GM12878 (cell line): Measurements from ENCODE around the gene SLC12A4. TPM values are rescaled to one million over a fixed set of nuclear protein-coding genes. Genes with fewer than 3 reads are reported as not detected.

Source experiments
- BCLAF1 ChIP-seq: fragments of 450-650 bp; IDR thresholded peaks from 2 replicates; pipeline ENCODE4 v1.6.1; 2017; ENCODE audit warnings: antibody characterized with exemption, mild to moderate bottlenecking, moderate library complexity
- ELK1 ChIP-seq: IDR thresholded peaks from 2 replicates; pipeline ENCODE4 v1.6.1; 2012; ENCODE audit warnings: low read depth, low read length, improper control_type of control experiment
- ETV6 ChIP-seq, 2 experiments: fragments of 450-650 bp in 1 of 2; IDR thresholded peaks in 1 of 2; conservative IDR thresholded peaks in 1 of 2; 2 replicates each; pipeline ENCODE4 v1.6.1; 2014; ENCODE audit warnings: antibody characterized with exemption in 1 of 2, borderline replicate concordance in 1 of 2, low read depth in 1 of 2, mild to moderate bottlenecking in 1 of 2, moderate library complexity in 1 of 2
- FOXK2 ChIP-seq: fragments of 450-650 bp; IDR thresholded peaks from 2 replicates; pipeline ENCODE4 v1.6.1; 2017; ENCODE audit warnings: mild to moderate bottlenecking, moderate library complexity
- JUND ChIP-seq: IDR thresholded peaks from 2 replicates; pipeline ENCODE4 v1.6.1; 2012; ENCODE audit warnings: low read depth, mild to moderate bottlenecking, low read length, improper control_type of control experiment, moderate library complexity
- MTA3 ChIP-seq: IDR thresholded peaks from 2 replicates; pipeline ENCODE4 v1.6.1; 2012; ENCODE audit warnings: low read length, inconsistent platforms, borderline replicate concordance
- NFIC ChIP-seq: IDR thresholded peaks from 2 replicates; pipeline ENCODE4 v1.6.1; 2012; ENCODE audit warnings: low read depth, mild to moderate bottlenecking, inconsistent platforms, low read length, moderate library complexity
- NR2C1 ChIP-seq: fragments of 450-650 bp; IDR thresholded peaks from 2 replicates; pipeline ENCODE4 v1.6.1; 2017; ENCODE audit warnings: antibody characterized with exemption, mild to moderate bottlenecking, moderate library complexity
- PKNOX1 ChIP-seq: fragments of 450-650 bp; IDR thresholded peaks from 2 replicates; pipeline ENCODE4 v1.6.1; 2016; ENCODE audit warnings: mild to moderate bottlenecking
- PRDM15 ChIP-seq: fragments of 450-650 bp; formaldehyde crosslinking; IDR thresholded peaks from 2 replicates; pipeline ENCODE4 v1.4.0; 2020; ENCODE audit warnings: mild to moderate bottlenecking, moderate library complexity
- REST ChIP-seq: IDR thresholded peaks from 2 replicates; pipeline ENCODE4 v1.6.1; 2012; ENCODE audit warnings: mild to moderate bottlenecking, low read depth, low read length
- RUNX3 ChIP-seq: IDR thresholded peaks from 2 replicates; pipeline ENCODE4 v1.6.1; 2012; ENCODE audit warnings: low read length, inconsistent platforms
- TCF12 ChIP-seq: IDR thresholded peaks from 2 replicates; pipeline ENCODE4 v1.6.1; 2011; ENCODE audit warnings: low read depth, mild to moderate bottlenecking, low read length
- ZSCAN29 ChIP-seq: fragments of 450-650 bp; IDR thresholded peaks from 2 replicates; pipeline ENCODE4 v1.6.1; 2017; ENCODE audit warnings: mild to moderate bottlenecking, moderate library complexity
- polyA plus RNA-seq, 11 experiments: library from polyadenylated mRNA; depleted of rRNA in 4 of 11; unstranded in 6 of 11; stranded (reverse) in 5 of 11; fragments of >200 nt; fragmentation: Nextera tagmentation in 4 of 11; fragmentation: Illumina TruSeq in 1 of 11; extraction: Ambion mirVana in 4 of 11; extraction: Trizol in 1 of 11; gene quantifications; 1 replicate in 1 of 11; 2 replicates in 10 of 11; pipeline versions ENCODE4 v1.2.1 to v1.2.3, GENCODE V29; 2011 to 2016; ENCODE audit warnings: inconsistent platforms in 2 of 11, missing spikeins in 2 of 11, low read depth in 1 of 11
- total RNA-seq, 4 experiments: library from RNA; depleted of rRNA in 3 of 4; stranded (reverse); fragments of >200 nt in 3 of 4; fragmentation: Illumina TruSeq in 1 of 4; extraction: Trizol in 1 of 4; gene quantifications; 2 replicates each; pipeline versions ENCODE4 v1.2.1 to v1.2.3, GENCODE V29; 2013 to 2021

Gene SLC12A4
- total and polyA plus RNA-seq, 10 of the 15 experiments (the other 5 are each of a cell fraction or from before 2014, with no cell fraction given), result 0.95 to 39.9 (median 14.2) TPM

- TF ChIP-seq MTA3 (no peak), PKNOX1 (0 out of 2 replicates have a peak, but pooled peaks have one; percentile 33), ZSCAN29 (0 out of 2 replicates have a peak, but pooled peaks have one; percentile 20), TCF12 (peak; percentile 54; the same call in 1 of the 2 replicates), REST (no peak), FOXK2 (no peak), ELK1 (no peak), BCLAF1 (no peak), NFIC (no peak), JUND (peak; percentile 55; the same call in 1 of the 2 replicates), RUNX3 (peak; percentile 41), NR2C1 (no peak), PRDM15 (CRISPR knock-in tag) (no peak), ETV6 (conservative IDR thresholded peaks at IDR 0.05 in 1 of 2, IDR thresholded peaks at IDR 0.05 in 1 of 2; ENCODE audit: borderline replicate concordance in 1 of 2, low read depth in 1 of 2) (no peak)
Observed at GRCh38 chr16:67993207-67994039, 25.0 kb upstream of the SLC12A4 start (continued).
